ENCODE data around the gene GNAI2.
"Not testable (repeated sequence)": the region's sequence is repeated elsewhere in the genome, so short reads cannot be mapped to it uniquely, and the experiment has no call there.

GNAI2 gene

DNA sequence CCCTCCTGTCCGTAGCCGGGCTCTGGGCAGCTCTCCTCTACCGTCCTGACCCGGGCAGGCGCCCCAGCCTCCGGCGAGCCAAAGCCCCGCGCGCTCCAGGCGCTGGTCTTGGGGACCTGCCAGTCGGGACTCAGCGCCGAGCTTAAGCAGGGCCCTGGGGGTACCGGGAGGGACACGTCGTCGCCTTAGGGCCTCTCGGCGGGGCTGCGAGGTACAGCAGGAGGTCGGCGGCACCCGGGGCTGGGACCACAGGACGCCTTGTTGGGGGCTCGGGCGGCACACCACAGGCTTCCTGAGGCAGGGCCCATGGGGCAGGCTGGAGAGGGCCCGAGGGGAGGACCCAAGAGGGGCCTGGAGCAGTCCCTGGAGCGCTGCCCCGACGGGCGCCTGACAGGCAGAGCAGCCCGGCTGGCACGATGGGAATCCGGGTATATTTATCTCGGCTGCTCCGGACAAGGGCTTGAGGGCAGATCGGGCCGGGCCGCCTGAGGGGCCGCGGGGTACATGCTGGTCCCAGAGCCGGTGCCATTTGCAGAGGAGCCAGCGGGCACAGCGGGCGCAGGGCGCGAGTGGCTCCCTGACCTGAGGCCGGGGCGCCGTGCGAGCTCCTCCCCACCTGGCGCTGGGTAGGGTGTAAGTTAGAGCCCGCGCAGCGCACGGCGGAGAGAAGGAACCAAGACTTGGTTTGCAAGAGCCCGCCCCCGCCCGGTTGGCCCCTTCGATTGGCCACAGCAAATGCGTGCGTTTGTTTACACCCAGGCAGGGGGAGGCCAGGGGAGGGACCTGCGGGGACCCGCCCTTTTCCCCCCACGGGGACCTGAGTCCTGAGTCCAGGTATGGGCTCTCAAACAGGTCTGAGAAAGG lies 30.4 kb upstream of the GNAI2 start:
- DNase-seq: peak; percentile 52

DNA sequence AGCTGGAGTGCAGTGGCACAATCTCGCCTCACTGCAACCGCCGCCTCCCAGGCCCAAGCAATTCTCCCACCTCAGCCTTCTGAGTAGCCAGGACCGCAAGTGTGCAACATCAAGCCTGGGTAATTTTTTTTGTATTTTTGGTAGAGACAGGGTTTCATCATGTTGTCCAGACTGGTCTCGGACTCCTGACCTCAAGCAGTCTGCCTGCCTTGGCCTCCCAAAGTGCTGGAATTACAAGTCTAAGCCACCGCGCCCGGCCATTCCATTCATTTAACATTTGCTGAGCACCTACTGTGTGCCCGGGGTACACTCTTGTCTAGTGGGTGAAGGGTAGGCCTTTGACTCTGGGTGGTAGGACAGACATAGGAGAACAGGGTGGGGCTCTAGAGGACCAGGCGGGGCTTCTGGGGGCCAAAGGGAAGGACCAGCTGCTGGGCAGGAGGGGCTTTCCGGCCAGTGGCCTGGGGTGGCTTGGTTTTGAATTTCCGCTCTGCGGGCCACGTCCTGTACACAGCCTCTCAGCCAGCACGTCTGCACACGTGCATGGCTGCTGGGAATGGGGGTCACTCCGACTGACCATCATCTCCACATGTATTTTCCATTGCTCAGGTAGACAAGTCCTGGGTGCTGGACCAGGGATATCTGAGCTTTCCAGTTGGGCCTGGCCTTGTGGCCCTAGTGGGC lies 28.5 kb upstream of the GNAI2 start:
- DNase-seq: no peak

DNA sequence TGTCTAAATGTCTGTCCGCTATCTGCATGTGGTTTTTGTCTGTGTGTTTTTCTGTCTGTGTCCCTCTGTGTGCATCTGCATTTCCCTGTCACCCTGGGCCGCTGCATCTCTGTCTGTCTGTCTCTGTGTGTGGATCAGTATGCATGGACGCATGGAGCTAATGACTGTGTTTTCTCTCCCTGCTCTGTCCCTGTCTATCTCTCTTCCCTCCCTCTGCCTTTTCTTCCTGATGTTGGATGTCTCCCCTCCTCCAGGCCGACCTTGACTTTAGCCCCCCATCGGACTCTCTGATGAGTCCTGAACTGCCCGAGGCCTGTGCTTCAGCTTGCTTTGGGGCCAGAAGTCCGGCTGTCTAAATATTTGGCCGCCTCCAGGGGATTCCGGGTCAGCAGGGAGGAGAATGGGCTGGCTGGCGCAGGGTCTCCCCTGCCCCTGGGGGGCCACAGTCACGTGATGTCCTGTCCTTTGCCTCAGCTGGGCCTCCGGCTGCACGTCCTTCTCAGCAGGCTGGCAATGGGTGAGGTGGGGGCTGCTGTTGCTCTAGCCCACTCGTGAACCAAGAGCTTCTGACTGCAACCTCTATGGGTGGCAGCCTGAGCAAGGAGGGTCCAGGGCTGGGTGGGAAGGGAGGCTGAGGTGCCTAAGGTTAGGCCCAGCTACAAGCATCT lies 27.2 kb upstream of the GNAI2 start:
- DNase-seq: no peak

DNA sequence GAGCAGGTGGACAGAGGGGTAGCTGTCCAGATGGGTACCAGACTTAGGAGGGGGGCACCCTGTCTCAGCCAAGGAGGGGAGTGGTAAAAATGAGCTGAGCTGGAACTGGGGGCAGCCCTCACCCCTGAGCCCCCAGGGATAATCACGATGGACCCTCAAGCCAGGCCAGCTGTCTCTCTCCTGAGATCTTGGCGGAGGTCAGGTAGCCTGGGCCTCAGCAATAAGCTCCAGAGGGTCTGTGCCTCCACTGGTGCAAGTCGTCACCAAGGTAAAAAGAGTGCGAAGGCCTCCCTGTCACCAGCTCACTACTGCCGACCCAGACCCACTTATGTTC lies 25.9 kb upstream of the GNAI2 start:
- DNase-seq: no peak

DNA sequence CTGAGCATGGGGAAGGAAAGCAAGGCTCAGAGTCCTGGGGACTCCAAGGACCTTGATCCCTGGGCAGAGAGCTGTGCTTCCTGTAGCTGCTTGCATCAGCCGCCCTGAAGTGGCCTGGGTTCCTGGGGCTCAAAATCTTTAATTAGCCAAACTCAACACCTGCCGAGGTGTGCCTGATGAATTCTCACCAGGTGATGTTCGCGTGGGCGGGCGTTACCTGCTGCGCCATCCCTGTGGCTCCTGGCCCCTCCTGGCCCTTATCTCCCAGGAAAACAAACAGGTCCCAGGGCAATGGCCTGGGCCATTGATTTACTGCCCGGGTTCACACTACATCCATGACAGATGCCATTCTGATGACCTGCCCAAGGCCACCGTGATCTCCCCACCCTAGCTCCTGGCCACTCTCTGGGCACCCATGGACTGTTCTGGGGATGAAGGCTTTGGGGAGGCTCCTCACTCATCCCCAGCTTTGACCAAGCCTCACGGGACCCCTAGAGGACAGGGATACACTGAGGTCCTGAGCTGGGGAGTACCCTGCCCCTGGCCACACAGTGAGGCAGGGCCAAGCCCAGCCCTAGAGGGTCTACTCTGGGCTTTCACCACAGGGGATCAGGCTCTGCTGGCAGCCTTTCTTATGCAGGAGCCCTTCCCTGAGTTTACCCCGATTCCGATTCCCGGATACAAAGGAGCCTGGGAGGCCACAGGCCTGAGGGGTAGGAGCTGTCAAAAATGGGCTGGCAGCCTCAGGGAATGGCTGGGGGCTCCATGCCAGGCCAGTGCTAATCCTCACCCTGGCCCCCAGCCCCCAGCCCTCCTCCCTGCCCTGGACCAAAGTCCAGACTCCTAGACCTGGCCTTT lies 25.3 kb upstream of the GNAI2 start:
- no peak for DNase-seq

DNA sequence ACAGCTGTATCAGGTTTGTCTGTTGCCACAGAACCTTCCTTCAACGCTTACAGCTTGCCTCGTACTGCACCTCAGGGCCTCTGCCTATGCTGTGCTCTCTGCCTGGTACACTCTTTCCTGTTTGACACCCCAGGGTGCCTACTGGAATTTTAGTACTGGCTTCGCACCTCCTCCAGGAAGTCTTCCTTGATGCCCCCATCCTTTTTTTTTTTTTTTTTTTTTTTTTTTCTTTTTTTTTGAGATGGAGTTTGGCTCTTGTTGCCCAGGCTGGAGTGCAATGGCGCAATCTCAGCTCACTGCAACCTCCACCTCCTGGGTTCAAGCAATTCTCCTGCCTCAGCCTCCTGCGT lies 24.7 kb upstream of the GNAI2 start:
- DNase-seq: not testable (repeated sequence)

DNA sequence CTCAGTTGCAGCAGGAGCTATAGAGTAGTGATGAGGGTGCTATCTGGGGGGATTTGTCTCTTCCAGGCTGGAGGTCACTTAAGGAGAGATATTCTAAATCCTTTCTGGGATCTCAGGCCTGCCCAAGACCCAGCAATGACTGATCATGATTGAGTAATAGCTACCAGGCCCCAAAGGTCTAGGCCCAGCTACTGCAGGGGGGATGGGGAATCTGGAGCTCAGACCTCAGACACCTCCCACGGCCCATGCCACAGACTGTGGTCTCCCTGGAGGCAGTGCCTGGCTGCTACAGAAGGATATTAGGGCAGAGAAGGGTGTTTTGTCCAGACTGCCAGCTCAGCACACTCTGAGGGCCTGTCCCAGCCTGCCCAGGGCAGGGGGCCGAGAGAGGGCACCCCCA lies 24.1 kb upstream of the GNAI2 start:
- DNase-seq: no peak

DNA sequence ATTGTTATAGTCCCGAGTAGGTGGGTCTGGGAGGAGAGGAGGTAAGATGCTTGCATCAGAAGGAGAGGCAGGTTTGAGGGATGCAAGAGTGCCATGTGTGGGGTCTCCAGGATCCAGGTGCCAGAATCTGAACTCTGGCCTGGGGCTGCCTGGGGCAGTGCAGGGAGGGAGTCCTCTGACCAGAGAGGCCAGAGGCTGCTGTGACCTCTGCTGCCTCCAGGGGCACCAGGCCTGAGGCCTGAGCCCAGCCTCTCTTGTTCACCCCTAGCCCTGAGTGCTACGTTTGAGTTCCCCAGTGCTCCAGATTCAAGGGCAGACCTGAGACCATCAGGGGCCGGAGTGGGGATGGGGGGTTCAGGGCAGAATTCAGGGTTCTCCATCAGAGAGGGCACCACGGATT lies 23.5 kb upstream of the GNAI2 start:
- no peak for DNase-seq

DNA sequence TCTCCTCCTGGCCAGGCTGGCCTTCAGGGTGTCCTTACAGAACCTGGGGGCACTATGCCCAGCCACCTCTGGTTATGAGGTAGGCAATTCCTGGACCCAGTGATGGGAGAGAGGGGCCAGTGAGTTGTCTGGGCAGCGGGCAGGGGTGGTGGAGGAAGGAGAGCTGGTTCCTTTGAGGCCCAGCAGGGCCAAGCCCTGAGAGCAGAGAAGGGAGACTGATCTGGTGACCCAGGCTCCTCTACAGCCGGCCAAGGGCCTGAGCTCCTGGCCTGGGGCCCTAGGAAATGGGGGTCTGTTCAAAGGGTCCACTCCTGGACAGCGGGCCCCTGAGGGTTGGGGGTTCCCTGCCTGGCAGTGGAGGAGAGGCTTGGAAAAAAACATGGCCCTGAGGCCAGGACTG lies 23.0 kb upstream of the GNAI2 start:
- DNase-seq: no peak

DNA sequence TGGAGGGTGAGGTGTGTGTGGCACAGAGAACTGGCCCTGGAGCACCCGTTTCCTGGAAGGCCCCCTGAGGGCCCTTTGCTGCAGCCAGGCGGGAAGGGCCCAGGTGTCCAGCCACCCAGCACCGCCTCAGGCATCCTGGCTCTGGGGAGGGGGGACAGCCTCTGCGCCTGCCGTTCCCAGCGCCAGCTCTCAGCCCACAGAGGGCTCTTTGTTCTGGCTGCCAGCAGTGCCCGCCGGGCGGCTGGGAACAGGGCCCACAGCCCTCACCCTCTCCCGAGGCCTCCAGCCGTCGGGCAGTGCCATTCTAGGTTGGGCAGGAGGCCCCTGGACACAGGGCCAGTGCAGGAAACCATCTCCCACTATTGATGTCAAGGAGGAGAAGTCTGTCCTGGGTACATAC lies 22.6 kb upstream of the GNAI2 start:
- no peak for DNase-seq

DNA sequence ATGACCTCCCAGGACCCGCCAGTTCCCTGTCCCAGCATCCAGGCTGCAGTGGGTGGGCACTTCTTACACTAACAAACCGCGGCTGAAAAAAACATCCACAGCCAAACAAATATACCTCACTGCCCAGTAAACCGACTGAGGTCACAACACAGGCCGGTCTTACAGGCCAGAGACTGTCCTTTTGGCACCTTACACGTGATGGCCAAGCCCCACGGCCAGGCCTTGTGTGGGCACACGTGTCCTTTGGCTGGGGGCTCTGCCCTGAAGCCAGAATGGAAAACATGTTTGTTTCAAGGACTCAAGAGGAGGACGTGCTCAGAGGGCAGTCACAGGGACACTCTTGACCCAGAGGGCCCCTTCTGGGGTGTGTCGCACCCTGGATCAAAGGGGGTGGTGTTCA lies 21.2 kb upstream of the GNAI2 start:
- no peak for DNase-seq

DNA sequence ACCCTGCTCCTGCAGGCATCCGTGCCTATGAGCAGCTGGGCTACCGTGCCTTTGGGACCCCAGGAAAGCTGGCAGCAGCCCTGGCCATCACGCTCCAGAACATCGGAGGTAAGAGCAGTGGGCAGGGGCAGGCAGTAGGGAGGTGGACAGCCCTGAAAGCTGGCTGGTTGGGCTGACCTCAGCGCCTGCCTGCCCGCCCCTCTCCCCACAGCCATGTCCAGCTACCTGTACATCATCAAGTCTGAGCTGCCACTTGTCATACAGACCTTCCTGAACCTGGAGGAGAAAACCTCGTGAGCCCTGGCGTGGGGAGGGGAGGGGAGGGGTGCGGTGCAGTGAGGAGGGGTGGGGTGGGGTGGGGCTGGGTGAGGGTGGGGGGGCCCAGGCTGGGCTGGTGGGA lies 20.5 kb upstream of the GNAI2 start:
- DNase-seq: no peak

DNA sequence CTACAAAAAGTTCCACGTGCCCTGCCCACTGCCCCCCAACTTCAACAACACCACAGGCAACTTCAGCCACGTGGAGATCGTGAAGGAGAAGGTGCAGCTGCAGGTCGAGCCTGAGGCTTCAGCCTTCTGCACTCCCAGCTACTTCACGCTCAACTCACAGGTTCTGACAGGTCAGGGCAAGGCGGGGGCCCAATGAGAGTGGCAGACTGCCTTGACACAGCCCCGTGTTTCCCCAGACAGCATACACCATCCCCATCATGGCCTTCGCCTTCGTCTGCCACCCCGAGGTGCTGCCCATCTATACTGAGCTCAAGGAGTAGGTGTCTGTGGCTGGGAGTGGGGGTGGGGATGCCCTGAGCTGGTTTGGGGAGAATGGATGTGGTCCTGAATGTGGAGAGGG lies 18.3 kb upstream of the GNAI2 start:
- no peak for DNase-seq

DNA sequence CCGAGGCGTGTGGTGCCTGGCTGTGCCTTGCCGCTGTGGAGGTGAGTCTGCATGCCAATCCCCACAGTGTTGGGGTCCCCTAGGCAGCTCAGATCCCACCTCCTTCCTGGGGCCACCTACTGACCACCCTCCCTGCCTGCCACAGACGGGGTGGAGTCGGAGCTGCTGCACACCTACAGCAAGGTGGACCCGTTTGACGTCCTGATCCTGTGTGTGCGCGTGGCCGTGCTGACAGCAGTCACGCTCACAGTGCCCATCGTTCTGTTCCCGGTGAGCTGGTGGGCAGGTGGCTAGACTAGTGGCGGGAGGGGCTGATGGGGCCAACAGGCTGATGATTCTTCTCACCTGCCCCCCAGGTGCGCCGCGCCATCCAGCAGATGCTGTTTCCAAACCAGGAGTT lies 17.6 kb upstream of the GNAI2 start:
- DNase-seq: no peak

DNA sequence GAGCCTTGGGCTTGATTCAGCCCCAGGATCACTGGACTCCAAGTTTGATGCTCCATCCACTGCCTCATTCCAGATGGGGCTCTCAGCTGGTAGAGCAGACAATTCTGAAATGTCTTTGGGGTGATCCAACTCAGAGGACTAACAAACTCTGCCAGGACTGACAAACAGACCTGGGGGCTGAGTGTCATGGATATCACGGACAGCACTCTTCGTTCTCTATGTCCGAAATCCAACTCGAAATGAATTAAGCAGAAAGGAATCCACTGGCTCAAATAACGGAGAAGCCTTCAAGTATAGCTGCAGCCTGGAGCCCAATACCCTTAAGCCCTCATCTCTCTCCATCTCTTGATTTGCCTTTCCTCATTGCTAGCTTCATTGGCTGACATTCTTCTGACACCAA lies 16.7 kb upstream of the GNAI2 start:
- DNase-seq: no peak

DNA sequence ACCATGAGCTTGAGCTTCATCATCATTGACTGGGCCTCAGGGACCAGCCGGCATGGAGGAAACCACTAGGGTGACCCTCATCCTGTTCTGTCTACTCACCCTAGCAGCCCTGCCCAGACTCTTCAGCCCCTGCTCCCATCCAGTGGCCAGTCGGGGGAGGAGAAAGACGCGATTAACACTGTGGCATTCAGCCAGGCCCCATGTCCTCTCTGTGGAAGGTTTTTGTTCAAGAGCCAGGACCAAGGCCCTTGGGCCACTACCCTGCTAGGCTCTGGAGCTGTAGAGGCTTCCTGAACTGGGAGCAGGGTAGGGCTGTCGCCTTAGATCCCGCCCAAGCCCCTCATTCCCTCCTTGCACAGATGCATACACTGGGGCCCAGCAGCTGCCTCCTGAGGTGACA lies 15.9 kb upstream of the GNAI2 start:
- no peak for DNase-seq

DNA sequence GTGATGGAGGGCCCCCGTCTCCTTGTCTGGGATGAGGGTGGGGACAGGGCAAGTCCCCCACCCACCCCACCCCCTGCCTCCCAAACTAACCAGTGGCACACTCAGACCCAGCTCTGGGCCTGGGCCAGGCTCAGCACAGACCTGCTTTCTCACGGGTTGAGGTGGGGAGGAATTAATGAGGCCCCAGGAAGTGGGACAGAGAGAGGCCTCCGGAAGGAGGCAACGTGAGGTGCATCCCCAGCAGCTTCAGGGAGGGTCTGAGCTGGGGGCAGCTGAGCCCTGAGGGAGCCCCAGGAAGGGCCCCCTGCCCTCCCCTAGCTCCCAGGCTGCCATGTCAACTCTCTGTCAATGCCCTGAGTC lies 15.0 kb upstream of the GNAI2 start:
- no peak for DNase-seq

DNA sequence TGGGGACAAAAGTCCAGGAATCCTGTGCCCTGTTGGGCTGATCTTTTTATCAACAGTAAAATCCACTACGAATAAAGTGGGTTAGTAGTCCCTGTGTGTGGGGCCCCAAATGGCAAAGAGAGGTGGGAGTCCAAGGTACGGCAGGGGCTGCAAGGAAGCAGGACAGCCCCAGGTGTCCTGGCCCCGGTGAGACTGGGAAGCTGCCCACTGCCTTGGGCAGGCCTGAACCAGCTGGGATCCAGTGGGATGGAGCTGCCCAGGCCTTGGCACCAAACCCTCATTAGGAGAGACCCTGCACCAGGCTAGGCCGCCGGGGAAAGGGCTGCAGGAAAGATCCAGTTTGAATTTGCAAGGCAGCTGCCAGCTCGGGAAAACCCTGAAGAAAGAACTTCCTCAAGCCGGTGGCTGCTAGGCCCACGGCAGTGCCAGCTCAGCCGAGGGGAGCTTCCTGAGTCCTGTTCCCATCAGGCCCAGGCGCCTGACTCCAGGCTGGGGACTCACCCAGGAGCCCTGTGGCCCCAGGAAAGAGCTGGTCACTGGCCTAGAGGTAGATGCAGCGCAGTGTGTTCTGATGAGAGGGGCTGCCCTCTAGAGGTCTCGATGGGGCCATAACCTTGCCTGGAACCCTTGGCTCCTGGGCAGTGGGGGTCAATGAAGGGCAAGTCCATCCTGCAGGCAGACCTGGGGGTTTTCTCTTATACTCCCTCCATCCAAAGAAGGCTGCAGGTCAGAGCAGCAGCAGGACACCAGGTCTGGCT lies 14.4 kb upstream of the GNAI2 start:
- DNase-seq: no peak

DNA sequence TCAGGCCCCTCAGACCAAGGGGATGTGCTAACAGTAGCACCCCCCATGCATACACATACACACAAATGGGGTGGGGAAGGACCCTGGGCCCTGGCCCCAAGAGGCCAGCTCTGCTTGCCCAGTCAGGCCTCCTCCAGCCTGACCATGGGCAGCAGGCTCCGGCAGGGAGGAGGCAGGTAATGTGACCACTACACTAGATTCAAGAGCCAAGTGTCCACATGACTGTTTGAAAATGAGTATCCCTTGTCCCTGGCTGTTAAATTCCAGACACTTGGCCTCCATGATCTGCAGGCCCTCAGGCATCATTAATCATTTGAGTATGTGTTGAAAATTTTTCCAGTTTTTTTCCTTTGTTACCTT lies 13.9 kb upstream of the GNAI2 start:
- DNase-seq: no peak

DNA sequence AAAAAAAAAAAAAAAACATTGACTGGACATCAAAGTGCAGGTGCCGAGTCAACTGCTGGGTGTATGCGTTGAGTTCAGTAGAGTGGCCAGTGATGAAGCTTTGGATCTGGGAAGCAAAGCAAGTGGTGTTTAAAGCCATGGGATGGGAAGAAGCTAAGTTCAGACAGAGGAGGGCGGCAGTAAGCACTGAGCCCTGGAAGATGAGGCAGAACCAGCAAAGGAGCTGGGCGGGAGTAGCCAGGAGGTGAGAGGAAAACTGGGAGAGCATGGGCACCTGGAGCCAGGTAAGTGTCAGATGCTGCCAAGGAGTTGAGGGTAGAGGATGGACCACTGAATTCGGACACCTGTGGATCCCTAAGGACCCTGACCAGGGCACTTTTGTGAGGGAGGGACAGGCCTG lies 11.4 kb upstream of the GNAI2 start:
- DNase-seq: no peak

DNA sequence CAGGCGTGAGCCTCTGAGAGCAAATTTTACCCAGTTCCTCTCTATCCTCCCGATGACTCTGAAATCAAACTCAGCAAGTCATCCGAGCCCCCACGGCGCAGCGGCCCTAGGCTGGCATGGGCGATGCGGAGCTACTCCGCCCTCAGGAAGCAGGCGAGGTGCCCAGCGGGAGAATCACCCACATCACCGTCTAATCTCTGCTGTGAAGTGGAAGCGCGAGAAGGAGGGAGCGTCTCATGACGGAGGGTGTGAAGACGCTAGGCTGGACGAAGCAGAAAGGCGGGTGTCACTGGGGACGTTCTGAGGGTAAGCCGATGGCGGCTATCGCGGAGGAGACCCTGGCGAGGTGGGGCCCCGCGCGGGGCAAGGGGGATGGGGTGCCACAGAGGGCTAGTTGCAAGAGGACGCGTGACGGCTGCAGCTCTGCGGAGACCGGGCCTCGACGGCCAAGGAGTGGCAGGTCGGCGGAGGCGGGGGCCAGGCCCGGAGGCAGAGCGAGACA lies 9.1 kb upstream of the GNAI2 start:
- DNase-seq: peak; percentile 48

DNA sequence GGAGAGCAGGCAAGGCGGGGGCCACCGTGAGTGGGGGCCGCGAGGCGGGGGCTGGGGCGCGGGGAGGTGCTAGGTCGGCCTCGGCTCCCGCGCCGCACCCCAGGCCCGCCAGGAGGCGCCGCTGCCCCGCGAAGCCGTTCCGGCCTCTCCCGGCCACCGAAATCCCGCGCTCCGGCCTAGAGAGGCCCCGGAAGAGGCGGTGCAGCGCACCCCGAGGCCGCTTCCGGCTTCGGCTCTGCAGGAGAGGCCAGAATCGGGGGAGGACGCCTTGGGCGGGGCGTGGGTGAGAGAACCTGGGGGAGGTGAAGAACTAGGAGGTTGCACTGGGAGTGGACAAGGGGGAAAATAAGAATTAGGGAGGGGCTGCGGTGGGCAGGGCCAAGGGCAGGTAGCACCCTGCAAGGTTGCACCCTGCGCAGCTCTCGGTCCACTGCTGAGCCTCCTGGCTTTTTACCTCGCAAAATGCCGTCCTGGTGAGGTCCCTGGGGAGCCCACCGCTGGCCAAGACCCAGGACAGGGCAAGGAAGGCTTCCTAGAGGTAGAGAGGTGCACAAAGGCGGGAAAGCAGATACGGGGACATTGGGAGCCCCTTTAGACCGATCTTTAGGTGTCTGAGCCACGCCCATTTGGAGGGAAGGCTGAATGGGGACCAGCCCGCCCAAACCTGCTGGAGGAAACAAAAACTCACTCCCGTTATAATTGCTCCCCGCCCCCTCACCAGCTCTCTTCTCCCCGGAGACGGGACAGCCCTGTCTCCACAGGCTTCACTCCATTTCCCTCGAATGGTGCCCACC lies 8.4 kb upstream of the GNAI2 start:
- DNase-seq: peak; percentile 88

All from activated naive CD4-positive, alpha-beta T cell treated with anti-CD3 and anti-CD28 coated beads, Interleukin-2, amount 50 U/mL, for 16 hours (primary cell).